Mesenchymal stem cell (in vitro differentiated cells and primary cell): ENCODE data around the gene TNFRSF12A.

ENCODE experiments used
- DNase-seq: peaks from one replicate; pipeline ENCODE4 v3.0.0-alpha.2; 2013
- H2AFZ ChIP-seq: one replicate; pipeline ENCODE4 v1.6.1; 2013; ENCODE audit warnings: low read depth, mild to moderate bottlenecking, control low read depth, inconsistent platforms, low read length, moderate library complexity
- H2AK5ac ChIP-seq: 2 replicates; pipeline ENCODE4 v1.6.1; 2013; ENCODE audit warnings: low read length, moderate library complexity, mild to moderate bottlenecking, inconsistent platforms; ENCODE audit not compliant: severe bottlenecking
- H2BK120ac ChIP-seq: one replicate; pipeline ENCODE4 v1.6.1; 2013; ENCODE audit warnings: low read depth, mild to moderate bottlenecking, inconsistent platforms, low read length, moderate library complexity
- H2BK12ac ChIP-seq, 2 experiments: one replicate each; pipeline ENCODE4 v1.6.1; 2013; ENCODE audit warnings: inconsistent platforms in 2 of 2, low read length in 2 of 2, mild to moderate bottlenecking in 2 of 2, moderate library complexity in 2 of 2, control low read depth in 1 of 2
- H2BK15ac ChIP-seq: one replicate; pipeline ENCODE4 v1.6.1; 2013; ENCODE audit warnings: mild to moderate bottlenecking, low read depth, inconsistent platforms; ENCODE audit not compliant: poor library complexity, severe bottlenecking
- H2BK5ac ChIP-seq: 2 replicates; pipeline ENCODE4 v1.6.1; 2013; ENCODE audit warnings: low read depth, mild to moderate bottlenecking, low read length, control low read depth, inconsistent platforms; ENCODE audit not compliant: poor library complexity, severe bottlenecking
- H3K14ac ChIP-seq, 2 experiments: one replicate each; pipeline ENCODE4 v1.6.1; 2013; ENCODE audit warnings: inconsistent platforms in 2 of 2, low read length in 2 of 2, control low read depth in 1 of 2, mild to moderate bottlenecking in 1 of 2, moderate library complexity in 1 of 2
- H3K18ac ChIP-seq, 2 experiments: one replicate each; pipeline ENCODE4 v1.6.1; 2013; ENCODE audit warnings: inconsistent platforms in 2 of 2, low read length in 2 of 2, control low read depth in 1 of 2, low read depth in 1 of 2, mild to moderate bottlenecking in 1 of 2
- H3K23ac ChIP-seq, 2 experiments: one replicate each; pipeline ENCODE4 v1.6.1; 2013; ENCODE audit warnings: inconsistent platforms in 2 of 2, low read length in 2 of 2, mild to moderate bottlenecking in 2 of 2, moderate library complexity in 2 of 2, control low read depth in 1 of 2
- H3K27ac ChIP-seq: 2 replicates; pipeline ENCODE4 v1.5.1; 2013; ENCODE audit warnings: mild to moderate bottlenecking, moderate library complexity, low read length, control low read depth, inconsistent platforms; ENCODE audit not compliant: poor library complexity, severe bottlenecking
- H3K27me3 ChIP-seq, 2 experiments: 2 replicates each; pipeline versions ENCODE4 v1.6.1 to v1.7.0; 2013; ENCODE audit warnings: low read length in 2 of 2, mild to moderate bottlenecking in 2 of 2, moderate library complexity in 2 of 2, control low read depth in 1 of 2, inconsistent platforms in 1 of 2; ENCODE audit not compliant: control insufficient read depth in 1 of 2, insufficient read depth in 1 of 2
- H3K36me3 ChIP-seq, 2 experiments: 2 replicates each; pipeline versions ENCODE4 v1.6.1 to v1.7.0; 2013; ENCODE audit warnings: low read length in 2 of 2, control low read depth in 1 of 2, inconsistent platforms in 1 of 2, low read depth in 1 of 2, mild to moderate bottlenecking in 1 of 2; ENCODE audit not compliant: insufficient read depth in 2 of 2, control insufficient read depth in 1 of 2
- H3K4ac ChIP-seq, 2 experiments: one replicate each; pipeline ENCODE4 v1.6.1; 2013; ENCODE audit warnings: inconsistent platforms in 2 of 2, low read length in 2 of 2, mild to moderate bottlenecking in 2 of 2, moderate library complexity in 2 of 2, control low read depth in 1 of 2, low read depth in 1 of 2
- H3K4me1 ChIP-seq: 2 replicates; pipeline ENCODE4 v1.6.1; 2013; ENCODE audit warnings: low read depth, low read length, control low read depth; ENCODE audit not compliant: control insufficient read depth, insufficient read depth
- H3K4me2 ChIP-seq: 2 replicates; pipeline ENCODE4 v1.6.1; 2013; ENCODE audit warnings: low read length, mild to moderate bottlenecking, inconsistent platforms; ENCODE audit not compliant: poor library complexity, severe bottlenecking
- H3K4me3 ChIP-seq, 2 experiments: 2 replicates each; pipeline versions ENCODE4 v1.5.1 to v1.7.0; 2013; ENCODE audit warnings: low read length in 2 of 2, mild to moderate bottlenecking in 2 of 2, control low read depth in 1 of 2, low read depth in 1 of 2; ENCODE audit not compliant: insufficient read depth in 1 of 2
- H3K79me1 ChIP-seq: replicated peaks from 2 replicates; pipeline ENCODE4 v1.6.1; 2013; ENCODE audit warnings: mild to moderate bottlenecking, control low read depth, low read length, inconsistent platforms; ENCODE audit not compliant: poor library complexity, severe bottlenecking
- H3K9ac ChIP-seq: 2 replicates; pipeline ENCODE4 v1.7.0; 2013; ENCODE audit warnings: mild to moderate bottlenecking, low read length, moderate library complexity
- H3K9me3 ChIP-seq: 2 replicates; pipeline ENCODE4 v1.7.0; 2013; ENCODE audit warnings: mild to moderate bottlenecking, low read length; ENCODE audit not compliant: control insufficient read depth
- H4K8ac ChIP-seq: one replicate; pipeline ENCODE4 v1.6.1; 2013; ENCODE audit warnings: inconsistent platforms, mild to moderate bottlenecking, low read length, moderate library complexity
- H4K91ac ChIP-seq: one replicate; pipeline ENCODE4 v1.6.1; 2013; ENCODE audit warnings: mild to moderate bottlenecking, low read length, inconsistent platforms
- WGBS: methylation state at CpG from one replicate; pipeline ENCODE4 v1.1.7; 2013; ENCODE audit warnings: mixed read lengths; 5-methylcytosine and 5-hydroxymethylcytosine counted together

Gene TNFRSF12A

DNA sequence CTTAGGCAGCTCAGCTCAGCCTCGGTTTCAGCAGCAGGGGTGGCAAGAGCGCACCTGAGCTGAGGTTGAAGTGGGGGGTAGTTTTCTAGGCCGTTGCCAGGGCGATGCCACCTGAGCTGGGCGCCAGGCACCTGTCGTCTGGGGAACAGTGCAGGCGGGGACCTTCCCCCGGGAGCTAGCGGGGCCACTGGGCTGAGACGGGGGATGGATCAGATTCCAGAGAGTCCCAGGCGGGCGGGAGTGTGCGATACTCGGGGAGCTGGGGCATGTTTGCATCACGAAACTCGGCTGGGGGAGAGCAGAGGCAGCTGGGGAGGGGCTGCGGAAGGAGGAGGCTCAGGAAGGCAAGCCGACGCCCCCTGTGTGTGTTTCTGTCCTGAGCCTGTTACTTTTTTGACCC, 7.9 kb upstream of the TNFRSF12A start:
- Histone ChIP-seq H2AFZ (no peak overlapping the region), H3K4me3 (no peak overlapping the region), H2BK15ac (no peak overlapping the region), H2BK12ac (no peak overlapping the region), H2AK5ac (no peak overlapping the region), H3K14ac (no peak overlapping the region), H3K9me3 (no peaks in the 10 kb centered on the region), H2BK120ac (no peak overlapping the region), H3K4ac (no peak overlapping the region), H3K23ac (no peak overlapping the region), H3K18ac (no peak overlapping the region), H3K27me3 (peaks cover 72 to 81% of the 10 kb centered on the region in 2 experiments), H3K9ac (no peak overlapping the region), H3K4me1 (peaks cover 31% of the 10 kb centered on the region), H4K91ac (no peak overlapping the region), H3K4me2 (no peak overlapping the region), H3K79me1 (no peaks in the 10 kb centered on the region), H3K36me3 (no peaks in the 10 kb centered on the region), H4K8ac (no peak overlapping the region), H2BK5ac (no peak overlapping the region), H3K27ac (no peak overlapping the region)
- DNase-seq, result no peak
- 17% methylated on average over 19 of the region's 19 CpGs for WGBS

DNA sequence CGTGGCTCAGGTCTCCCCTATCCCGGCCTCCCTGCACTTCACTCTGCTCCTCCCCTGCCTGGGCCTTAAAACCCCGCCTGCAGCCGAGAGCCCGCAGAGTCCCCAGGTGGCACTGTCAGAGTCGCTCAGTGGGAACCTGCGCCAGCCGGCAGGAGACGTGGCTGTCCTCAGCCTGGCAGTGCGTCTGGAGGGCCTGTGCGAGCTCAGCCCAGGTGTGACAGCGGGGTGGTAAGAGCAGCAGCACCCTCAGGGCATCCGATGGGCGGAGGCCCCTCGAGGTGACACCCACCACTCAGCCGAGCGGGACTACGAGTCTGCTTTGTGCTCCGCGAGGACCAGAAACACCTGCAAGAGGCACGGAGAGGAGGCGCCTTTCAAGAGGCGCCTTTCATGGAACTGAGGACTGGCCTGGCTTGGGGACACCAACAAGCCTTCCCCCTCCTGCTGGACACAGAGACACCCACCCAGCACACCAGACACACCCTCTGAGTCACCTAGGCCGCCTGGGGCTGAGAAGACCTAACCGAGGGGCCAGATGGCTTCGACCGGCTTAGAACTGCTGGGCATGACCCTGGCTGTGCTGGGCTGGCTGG, 7.2 kb upstream of the TNFRSF12A start, which contains the start of gene CLDN9:
TSS of gene CLDN9 (plus strand) at position 96 of the 593 bp plus-strand sequence. CDS start at position 536, 440 bp downstream.
- Histone ChIP-seq H3K4ac (no peak within 1 kb of the TSS), H3K4me1 (peaks cover 35% of the 10 kb centered on the region), H3K79me1 (no peaks in the 10 kb centered on the region), H2AK5ac (no peak within 1 kb of the TSS), H3K36me3 (no peaks in the 10 kb centered on the region), H3K27ac (no peak within 1 kb of the TSS), H3K9me3 (no peaks in the 10 kb centered on the region), H3K4me3 (no peak within 1 kb of the TSS), H2BK120ac (no peak within 1 kb of the TSS), H2BK5ac (no peak within 1 kb of the TSS), H3K14ac (no peak within 1 kb of the TSS), H2AFZ (no peak within 1 kb of the TSS), H3K9ac (no peak within 1 kb of the TSS), H3K18ac (no peak within 1 kb of the TSS), H4K91ac (no peak within 1 kb of the TSS), H4K8ac (no peak within 1 kb of the TSS), H2BK15ac (no peak within 1 kb of the TSS), H3K27me3 (peaks cover 65 to 79% of the 10 kb centered on the region in 2 experiments), H3K23ac (peak within 1 kb of the TSS in 1 of 2 experiments; percentile 14), H3K4me2 (no peak within 1 kb of the TSS), H2BK12ac (no peak within 1 kb of the TSS)
- DNase-seq, result no peak
- WGBS, result 18% methylated on average over 27 of the region's 27 CpGs

DNA sequence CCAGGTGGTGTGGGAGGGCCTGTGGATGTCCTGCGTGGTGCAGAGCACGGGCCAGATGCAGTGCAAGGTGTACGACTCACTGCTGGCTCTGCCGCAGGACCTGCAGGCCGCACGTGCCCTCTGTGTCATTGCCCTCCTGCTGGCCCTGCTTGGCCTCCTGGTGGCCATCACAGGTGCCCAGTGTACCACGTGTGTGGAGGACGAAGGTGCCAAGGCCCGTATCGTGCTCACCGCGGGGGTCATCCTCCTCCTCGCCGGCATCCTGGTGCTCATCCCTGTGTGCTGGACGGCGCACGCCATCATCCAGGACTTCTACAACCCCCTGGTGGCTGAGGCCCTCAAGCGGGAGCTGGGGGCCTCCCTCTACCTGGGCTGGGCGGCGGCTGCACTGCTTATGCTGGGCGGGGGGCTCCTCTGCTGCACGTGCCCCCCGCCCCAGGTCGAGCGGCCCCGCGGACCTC, 6.6 kb upstream of the TNFRSF12A start:
- Histone ChIP-seq H3K4me2 (no peak overlapping the region), H3K14ac (no peak overlapping the region), H2AFZ (no peak overlapping the region), H2BK120ac (no peak overlapping the region), H3K79me1 (no peaks in the 10 kb centered on the region), H3K4me1 (peaks cover 36% of the 10 kb centered on the region), H4K8ac (no peak overlapping the region), H2BK12ac (no peak overlapping the region), H3K9ac (no peak overlapping the region), H3K9me3 (no peaks in the 10 kb centered on the region), H3K27me3 (peaks cover 64 to 79% of the 10 kb centered on the region in 2 experiments), H3K18ac (no peak overlapping the region), H3K36me3 (no peaks in the 10 kb centered on the region), H3K4ac (no peak overlapping the region), H3K27ac (no peak overlapping the region), H2BK15ac (no peak overlapping the region), H2BK5ac (no peak overlapping the region), H4K91ac (no peak overlapping the region), H3K23ac (no peak overlapping the region), H2AK5ac (no peak overlapping the region), H3K4me3 (no peak overlapping the region)
- WGBS, result 47% methylated on average over 27 of the region's 27 CpGs
- no peak for DNase-seq

DNA sequence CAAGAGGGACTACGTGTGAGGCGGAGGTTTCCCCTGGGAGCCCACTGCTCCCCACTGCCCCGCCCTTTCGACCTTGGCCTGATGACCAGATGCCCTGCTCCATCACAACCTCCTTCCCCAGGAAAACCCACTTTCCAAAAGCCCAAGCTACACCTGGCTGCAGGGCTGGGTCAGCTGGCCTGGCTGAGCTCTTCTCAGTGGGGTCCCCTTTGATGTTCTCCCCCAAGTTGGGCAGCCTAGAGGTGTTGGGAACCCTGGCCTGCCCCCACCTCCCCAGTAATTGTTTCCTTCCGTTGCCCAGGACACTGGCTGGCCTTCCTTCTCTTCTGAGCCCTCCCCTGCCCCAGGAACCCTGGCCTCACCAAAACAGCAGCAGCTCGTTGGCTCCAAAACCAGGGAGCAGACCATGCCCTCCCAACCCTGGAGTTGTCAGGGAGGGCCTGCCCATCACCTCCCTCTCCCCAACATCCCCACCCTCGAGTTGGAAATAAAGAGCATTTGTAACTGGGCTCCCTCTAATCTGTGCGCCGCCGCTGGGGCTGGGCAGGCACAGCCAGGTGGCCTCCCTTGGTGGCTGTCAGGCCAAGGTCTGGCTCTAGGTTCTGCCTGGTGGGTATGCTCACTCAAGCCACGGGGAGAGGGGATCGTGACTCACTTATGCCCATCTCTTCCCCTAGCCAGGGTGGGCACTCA, 6.0 kb upstream of the TNFRSF12A start:
- Histone ChIP-seq H3K4me2 (no peak overlapping the region), H4K8ac (no peak overlapping the region), H2BK12ac (no peak overlapping the region), H2BK15ac (no peak overlapping the region), H2BK120ac (no peak overlapping the region), H3K79me1 (no peaks in the 10 kb centered on the region), H3K4ac (no peak overlapping the region), H2AK5ac (no peak overlapping the region), H3K27ac (no peak overlapping the region), H3K18ac (no peak overlapping the region), H3K27me3 (peaks cover 58 to 75% of the 10 kb centered on the region in 2 experiments), H3K14ac (no peak overlapping the region), H2AFZ (no peak overlapping the region), H2BK5ac (no peak overlapping the region), H4K91ac (no peak overlapping the region), H3K9me3 (no peaks in the 10 kb centered on the region), H3K4me1 (peaks cover 38% of the 10 kb centered on the region), H3K23ac (no peak overlapping the region), H3K36me3 (no peaks in the 10 kb centered on the region), H3K9ac (no peak overlapping the region), H3K4me3 (no peak overlapping the region)
- 66% methylated on average over 11 of the region's 12 CpGs for WGBS
- no peak for DNase-seq
